CD8-positive, alpha-beta memory T cell (primary cell): ENCODE measurements around the gene PTBP1. TPM values are rescaled to one million over a fixed set of nuclear protein-coding genes. Genes with fewer than 3 reads are reported as not detected.

Experiments used
- CTCF ChIA-PET: fragments of 350-600 bp; sonication (Branson Sonifier 250); formaldehyde crosslinking; loops from one replicate; lab custom pipeline; 2021; ENCODE audit warnings: antibody characterized with exemption; lab: Charles Lee
- POLR2A ChIA-PET: fragments of 350-600 bp; sonication (Branson Sonifier 250); formaldehyde crosslinking; loops from one replicate; lab custom pipeline; 2021; ENCODE audit warnings: antibody characterized with exemption; lab: Charles Lee
- DNase-seq, 5 donors: peaks; one replicate each; pipeline versions ENCODE4 v3.0.0 to v3.0.0-alpha.2; 2020 to 2022; ENCODE audit warnings: mixed read lengths in 1 of 5
- H3K27ac ChIP-seq: one replicate; pipeline ENCODE4 v1.7.0; 2013; ENCODE audit warnings: low read depth, mild to moderate bottlenecking, low read length, moderate library complexity
- H3K27me3 ChIP-seq: 2 replicates; pipeline ENCODE4 v1.7.0; 2013; ENCODE audit warnings: low read length, mild to moderate bottlenecking; ENCODE audit not compliant: insufficient read depth, poor library complexity, severe bottlenecking
- H3K36me3 ChIP-seq: 2 replicates; pipeline ENCODE4 v1.7.0; 2013; ENCODE audit warnings: mild to moderate bottlenecking, low read length, moderate library complexity; ENCODE audit not compliant: insufficient read depth
- H3K4me1 ChIP-seq: 2 replicates; pipeline ENCODE4 v1.7.0; 2013; ENCODE audit warnings: mild to moderate bottlenecking, low read length, moderate library complexity; ENCODE audit not compliant: insufficient read depth
- H3K4me3 ChIP-seq: 2 replicates; pipeline ENCODE4 v1.7.0; 2013; ENCODE audit warnings: mild to moderate bottlenecking, low read length
- H3K9me3 ChIP-seq: 2 replicates; pipeline ENCODE4 v1.7.0; 2013; ENCODE audit warnings: mild to moderate bottlenecking, low read length
- H3K27ac Mint-ChIP-seq, 8 donors: one replicate each; pipeline ENCODE4 v1.8.0; 2020 to 2021; ENCODE audit warnings: mixed read lengths in 8 of 8, mild to moderate bottlenecking in 6 of 8, inconsistent platforms in 3 of 8, moderate library complexity in 3 of 8
- H3K27me3 Mint-ChIP-seq, 2 donors: one replicate each; pipeline ENCODE4 v1.8.0; 2020 to 2021; ENCODE audit warnings: mixed read lengths in 2 of 2, mild to moderate bottlenecking in 1 of 2, moderate library complexity in 1 of 2
- H3K36me3 Mint-ChIP-seq, 3 donors: one replicate each; pipeline ENCODE4 v1.8.0; 2020 to 2021; ENCODE audit warnings: mixed read lengths in 3 of 3, inconsistent platforms in 1 of 3, mild to moderate bottlenecking in 1 of 3
- H3K4me1 Mint-ChIP-seq, 3 donors: one replicate each; pipeline ENCODE4 v1.8.0; 2020 to 2021; ENCODE audit warnings: mixed read lengths in 3 of 3, inconsistent platforms in 1 of 3, mild to moderate bottlenecking in 1 of 3
- H3K4me3 Mint-ChIP-seq, 7 donors: one replicate each; pipeline ENCODE4 v1.8.0; 2020 to 2021; ENCODE audit warnings: mixed read lengths in 7 of 7, mild to moderate bottlenecking in 6 of 7, moderate library complexity in 4 of 7, inconsistent platforms in 2 of 7
- H3K9me3 Mint-ChIP-seq, 5 donors: one replicate each; pipeline ENCODE4 v1.8.0; 2020 to 2022; ENCODE audit warnings: mixed read lengths in 5 of 5, mild to moderate bottlenecking in 3 of 5, moderate library complexity in 2 of 5, inconsistent platforms in 1 of 5
- polyA plus RNA-seq: library from polyadenylated mRNA; unstranded; fragments of 300-500 nt; fragmentation: Illumina TruSeq; gene quantifications from one replicate; pipeline ENCODE4 v1.2.3, GENCODE V29; 2021
- total RNA-seq, 2 experiments: library from RNA; stranded (reverse); gene quantifications; one replicate each; pipeline ENCODE4 v1.2.3, GENCODE V29; 2021

Gene PTBP1
- total and polyA plus RNA-seq, 3 experiments from 2014 or later = 177 to 978 (median 969) TPM

- Mint-ChIP-seq H3K4me1 (peaks cover 0 to 3% (median 0%) of the 10 kb centered on the region in 3 donors), H3K27me3 (peaks cover 10 to 15% of the 10 kb centered on the region in 2 donors), H3K27ac (no peak overlapping the region), H3K4me3 (no peak overlapping the region), H3K36me3 (no peaks in the 10 kb centered on the region), H3K9me3 (no peaks in the 10 kb centered on the region)
- peaks cover 6% of the 10 kb centered on the region for H3K27me3 ChIP-seq
- POLR2A ChIA-PET = no interaction called here
- H3K4me3 ChIP-seq = no peak overlapping the region
- H3K36me3 ChIP-seq = no peaks in the 10 kb centered on the region
- no peaks in the 10 kb centered on the region for H3K9me3 ChIP-seq
- DNase-seq = no peak
- no peaks in the 10 kb centered on the region for H3K4me1 ChIP-seq
- H3K27ac ChIP-seq = no peak overlapping the region
- CTCF ChIA-PET = no interaction called here
Observed at GRCh38 chr19:825897-826644, 28.8 kb downstream of the PTBP1 start.

DNA sequence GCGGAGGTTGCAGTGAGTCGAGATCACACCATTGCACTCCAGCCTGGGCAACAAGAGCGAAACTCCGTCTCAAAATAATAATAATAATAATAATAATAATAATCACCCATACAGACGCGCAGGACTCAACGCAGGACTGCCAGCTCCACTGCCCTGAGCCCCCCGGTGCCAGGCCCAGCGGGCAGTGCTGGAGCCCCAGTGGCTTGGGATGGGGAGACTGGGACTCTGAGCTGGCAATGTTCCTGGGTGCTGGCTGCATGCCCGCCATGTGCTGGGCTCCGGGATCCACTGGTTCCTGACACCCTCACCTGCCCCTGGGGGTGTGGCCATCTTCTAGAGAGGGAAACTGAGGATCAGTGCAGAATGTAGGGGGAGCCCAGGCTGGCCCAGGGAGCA, 30.1 kb downstream of the PTBP1 start:
- no peaks in the 10 kb centered on the region for H3K36me3 ChIP-seq
- H3K9me3 ChIP-seq = no peaks in the 10 kb centered on the region
- Mint-ChIP-seq H3K27ac (no peak overlapping the region), H3K4me3 (no peak overlapping the region), H3K36me3 (no peaks in the 10 kb centered on the region), H3K27me3 (peaks cover 10 to 15% of the 10 kb centered on the region in 2 donors), H3K9me3 (no peaks in the 10 kb centered on the region), H3K4me1 (peaks cover 0 to 3% (median 0%) of the 10 kb centered on the region in 3 donors)
- H3K4me3 ChIP-seq = no peak overlapping the region
- POLR2A ChIA-PET = no interaction called here
- CTCF ChIA-PET = no interaction called here
- H3K27me3 ChIP-seq = peaks cover 6% of the 10 kb centered on the region
- DNase-seq = no peak
- no peaks in the 10 kb centered on the region for H3K4me1 ChIP-seq
- H3K27ac ChIP-seq = no peak overlapping the region

GRCh38 chr19:827710-828321, 30.6 kb downstream of the PTBP1 start, which contains the start of gene AZU1:
AZU1 (plus strand) TSS chr19:827837; CDS start chr19:827847, 10 bp downstream.
- no peak within 1 kb of the TSS for H3K4me3 ChIP-seq
- POLR2A ChIA-PET = no interaction called here
- DNase-seq = no peak
- H3K36me3 ChIP-seq = no peaks in the 10 kb centered on the region
- Mint-ChIP-seq H3K27me3 (peaks cover 7 to 12% of the 10 kb centered on the region in 2 donors), H3K4me1 (peaks cover 0 to under 1% (median 0%) of the 10 kb centered on the region in 3 donors), H3K4me3 (no peak within 1 kb of the TSS), H3K27ac (peak within 1 kb of the TSS in 1 of 8 donors; percentile 38), H3K9me3 (no peaks in the 10 kb centered on the region), H3K36me3 (no peaks in the 10 kb centered on the region)
- CTCF ChIA-PET = no interaction called here
- H3K9me3 ChIP-seq = no peaks in the 10 kb centered on the region
- H3K27ac ChIP-seq = no peak within 1 kb of the TSS
- no peaks in the 10 kb centered on the region for H3K4me1 ChIP-seq
- H3K27me3 ChIP-seq = peaks cover 6% of the 10 kb centered on the region

DNA sequence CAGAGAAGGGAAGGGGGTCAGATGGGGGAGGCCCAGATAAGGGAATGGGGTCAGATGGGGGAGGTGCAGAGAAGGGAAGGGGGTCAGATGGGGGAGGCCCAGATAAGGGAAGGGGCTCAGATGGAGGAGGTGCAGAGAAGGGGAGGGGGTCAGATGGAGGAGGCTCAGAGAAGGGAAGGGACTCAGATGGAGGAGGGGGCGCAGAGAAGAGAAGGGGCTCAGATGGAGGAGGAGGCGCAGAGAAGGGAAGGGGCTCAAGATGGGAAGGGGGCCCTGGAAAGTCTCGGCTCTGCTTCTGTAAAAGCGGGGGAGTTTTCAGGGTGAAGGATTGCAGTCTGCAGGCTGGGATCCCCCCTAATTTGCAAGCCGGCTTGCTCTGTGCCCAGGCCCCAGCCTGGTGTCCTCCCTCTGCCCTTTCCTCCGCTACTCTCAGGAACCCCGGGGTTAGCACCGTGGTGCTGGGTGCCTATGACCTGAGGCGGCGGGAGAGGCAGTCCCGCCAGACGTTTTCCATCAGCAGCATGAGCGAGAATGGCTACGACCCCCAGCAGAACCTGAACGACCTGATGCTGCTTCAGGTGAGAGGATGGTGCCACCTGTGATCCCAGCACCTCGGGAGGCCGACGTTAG, 32.0 kb downstream of the PTBP1 start:
- DNase-seq = no peak
- Histone ChIP-seq H3K36me3 (no peaks in the 10 kb centered on the region), H3K27ac (no peak overlapping the region), H3K4me3 (no peak overlapping the region), H3K4me1 (no peaks in the 10 kb centered on the region), H3K9me3 (no peaks in the 10 kb centered on the region), H3K27me3 (no peaks in the 10 kb centered on the region)
- CTCF ChIA-PET = no interaction called here
- POLR2A ChIA-PET = no interaction called here
- Mint-ChIP-seq H3K27me3 (peaks cover 0 to 3% of the 10 kb centered on the region in 2 donors), H3K9me3 (no peaks in the 10 kb centered on the region), H3K36me3 (no peaks in the 10 kb centered on the region), H3K4me3 (no peak overlapping the region), H3K4me1 (no peaks in the 10 kb centered on the region), H3K27ac (no peak overlapping the region)

DNA sequence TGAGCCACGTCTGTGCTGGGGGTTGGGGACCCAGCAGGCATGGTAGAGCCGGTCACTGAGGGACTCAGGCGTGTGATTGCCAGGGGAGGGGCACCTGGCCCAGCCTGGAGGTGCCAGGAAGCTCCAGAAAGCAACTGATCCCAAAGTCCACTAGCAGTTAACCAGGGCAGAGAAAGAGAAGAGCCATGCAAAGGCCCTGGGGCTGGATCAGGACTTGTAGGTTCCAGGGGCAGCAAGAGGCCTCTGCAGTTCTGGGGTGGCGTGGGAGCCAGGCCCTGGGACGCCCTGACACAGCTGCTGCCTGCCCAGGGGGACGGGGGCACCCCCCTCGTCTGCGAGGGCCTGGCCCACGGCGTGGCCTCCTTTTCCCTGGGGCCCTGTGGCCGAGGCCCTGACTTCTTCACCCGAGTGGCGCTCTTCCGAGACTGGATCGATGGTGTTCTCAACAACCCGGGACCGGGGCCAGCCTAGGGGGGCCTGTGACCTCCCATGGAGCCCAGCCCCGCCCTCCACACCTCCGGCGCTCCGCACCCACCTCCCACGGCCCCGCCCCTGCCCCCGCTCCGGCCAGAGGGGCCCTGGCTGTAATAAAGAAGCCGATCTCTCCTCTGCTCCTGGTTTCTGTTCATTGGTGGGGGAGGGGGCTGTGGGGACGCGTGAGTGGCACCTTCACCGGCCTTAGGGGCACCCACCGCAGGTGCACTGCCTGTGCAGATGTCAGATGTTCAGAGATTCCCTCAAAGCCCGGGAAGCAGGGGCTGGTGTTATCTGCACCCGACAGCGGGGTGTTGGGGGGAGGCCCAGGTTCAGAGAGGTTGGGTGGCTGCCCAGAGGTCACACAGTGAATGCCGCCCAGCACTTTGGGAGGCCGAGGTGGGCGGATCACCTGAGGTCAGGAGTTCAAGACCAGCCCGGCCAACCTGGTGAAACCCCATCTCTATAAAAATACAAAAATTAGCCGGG, 34.4 kb downstream of the PTBP1 start:
- CTCF ChIA-PET = no interaction called here
- H3K4me3 Mint-ChIP-seq = no peak overlapping the region

DNA sequence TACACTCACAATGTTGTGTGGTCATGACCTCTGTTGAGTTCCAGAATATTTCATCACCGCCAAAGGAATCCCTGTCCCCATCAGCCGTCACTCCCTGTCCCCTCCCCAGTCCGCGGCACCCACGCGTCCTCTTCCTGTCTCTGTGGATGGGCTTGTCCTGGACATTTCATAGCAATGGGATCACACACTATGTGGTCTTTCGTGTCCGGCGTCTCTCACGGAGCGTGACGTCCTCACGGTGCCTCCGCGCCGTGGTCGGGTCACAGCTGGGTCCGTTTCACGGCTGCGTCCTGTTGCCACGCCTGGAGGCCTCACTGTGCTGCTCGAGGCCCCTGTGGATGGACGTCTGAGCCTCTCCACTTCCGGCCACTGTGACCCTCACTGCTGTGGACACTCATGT, 37.0 kb downstream of the PTBP1 start:
- H3K4me3 ChIP-seq = no peak overlapping the region
- POLR2A ChIA-PET = no interaction called here
- H3K9me3 ChIP-seq = no peaks in the 10 kb centered on the region
- H3K27ac ChIP-seq = no peak overlapping the region
- Mint-ChIP-seq H3K36me3 (no peaks in the 10 kb centered on the region), H3K9me3 (no peaks in the 10 kb centered on the region), H3K4me3 (no peak overlapping the region), H3K27ac (no peak overlapping the region), H3K27me3 (peaks cover 10 to 15% of the 10 kb centered on the region in 2 donors), H3K4me1 (peaks cover 0 to 3% (median 3%) of the 10 kb centered on the region in 3 donors)
- H3K27me3 ChIP-seq = no peaks in the 10 kb centered on the region
- no peaks in the 10 kb centered on the region for H3K36me3 ChIP-seq
- DNase-seq = no peak
- H3K4me1 ChIP-seq = no peaks in the 10 kb centered on the region
- CTCF ChIA-PET = no interaction called here

More for the DNA sequence above, 34.4 kb downstream of the PTBP1 start:
- Mint-ChIP-seq H3K36me3 (no peaks in the 10 kb centered on the region), H3K4me1 (peaks cover 0 to 3% (median 3%) of the 10 kb centered on the region in 3 donors), H3K27ac (no peak overlapping the region), H3K9me3 (no peaks in the 10 kb centered on the region), H3K27me3 (peaks cover 6 to 8% of the 10 kb centered on the region in 2 donors)
- no peak for DNase-seq
- H3K9me3 ChIP-seq = no peaks in the 10 kb centered on the region
- H3K4me1 ChIP-seq = no peaks in the 10 kb centered on the region
- no peaks in the 10 kb centered on the region for H3K27me3 ChIP-seq
- no peak overlapping the region for H3K4me3 ChIP-seq
- no peaks in the 10 kb centered on the region for H3K36me3 ChIP-seq
- no peak overlapping the region for H3K27ac ChIP-seq
- POLR2A ChIA-PET = no interaction called here

GRCh38 chr19:835210-835810, 38.1 kb downstream of the PTBP1 start:
- no peak for DNase-seq
- Histone ChIP-seq H3K4me3 (no peak overlapping the region), H3K9me3 (no peaks in the 10 kb centered on the region), H3K27me3 (no peaks in the 10 kb centered on the region), H3K27ac (no peak overlapping the region), H3K36me3 (no peaks in the 10 kb centered on the region), H3K4me1 (no peaks in the 10 kb centered on the region)
- ChIA-PET CTCF (no interaction called here), POLR2A (no interaction called here)
- H3K27ac Mint-ChIP-seq = peak overlapping the region in 1 of 8 donors; percentile 69
- H3K36me3 Mint-ChIP-seq = no peaks in the 10 kb centered on the region
- peaks cover 8 to 18% of the 10 kb centered on the region in 2 donors for H3K27me3 Mint-ChIP-seq
- peaks cover 0 to 3% (median 3%) of the 10 kb centered on the region in 3 donors for H3K4me1 Mint-ChIP-seq
- H3K9me3 Mint-ChIP-seq = no peaks in the 10 kb centered on the region
- no peak overlapping the region for H3K4me3 Mint-ChIP-seq
